HG03571 (cell line): ENCODE measurements around the gene FSIP1.

Experiments
- ATAC-seq: cut with Tn5 transposase; IDR thresholded peaks from one replicate; pipeline ENCODE4 v1.9.1; 2021; ENCODE audit not compliant: unreplicated experiment

FSIP1 gene

DNA sequence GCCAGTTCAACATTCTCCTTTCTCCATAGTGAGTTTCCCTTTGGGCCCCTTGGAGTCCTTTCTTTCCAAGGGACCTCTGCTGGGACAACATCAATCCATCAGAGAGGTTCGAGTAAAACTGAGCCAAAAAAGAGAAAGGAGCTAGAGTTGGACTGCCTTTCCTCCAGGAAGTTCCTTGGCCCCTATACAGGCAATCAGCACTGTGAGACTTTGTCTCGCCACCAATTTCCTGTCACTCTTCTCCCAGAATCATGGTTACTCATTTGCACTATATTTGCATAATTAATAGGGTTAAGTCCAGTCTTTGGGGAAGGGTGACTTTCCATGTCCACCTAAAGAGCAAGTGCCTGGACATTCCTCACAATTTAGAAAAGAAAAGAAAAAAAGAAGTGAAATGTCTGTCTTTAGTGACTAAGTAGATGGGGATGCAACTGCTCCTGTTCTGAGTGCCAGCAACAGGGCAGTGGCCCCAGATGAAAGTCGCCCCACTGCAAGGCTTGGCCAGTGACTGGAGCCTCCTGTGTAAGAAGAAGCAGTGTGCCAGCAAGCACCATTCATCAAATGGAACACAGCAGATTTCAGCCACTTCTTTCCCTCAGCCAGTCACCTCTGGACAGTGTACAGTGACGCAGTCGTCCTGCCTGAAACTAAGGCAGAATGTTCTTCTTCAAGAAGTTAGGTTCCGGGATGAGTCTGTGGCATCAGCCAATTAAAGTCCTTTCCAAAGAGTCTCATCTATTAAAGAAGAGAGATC is 91.6 kb downstream of the FSIP1 start:
- ATAC-seq, result no peak

GRCh38 chr15:39687965-39688364 is 94.7 kb downstream of the FSIP1 start:
- ATAC-seq, result no peak

- ATAC-seq, result no peak
Measured at GRCh38 chr15:39685999-39686613, 96.5 kb downstream of the FSIP1 start.

GRCh38 chr15:39685367-39685766 is 97.3 kb downstream of the FSIP1 start:
- ATAC-seq, result no peak

GRCh38 chr15:39684233-39684632 is 98.4 kb downstream of the FSIP1 start:
- no peak for ATAC-seq

DNA sequence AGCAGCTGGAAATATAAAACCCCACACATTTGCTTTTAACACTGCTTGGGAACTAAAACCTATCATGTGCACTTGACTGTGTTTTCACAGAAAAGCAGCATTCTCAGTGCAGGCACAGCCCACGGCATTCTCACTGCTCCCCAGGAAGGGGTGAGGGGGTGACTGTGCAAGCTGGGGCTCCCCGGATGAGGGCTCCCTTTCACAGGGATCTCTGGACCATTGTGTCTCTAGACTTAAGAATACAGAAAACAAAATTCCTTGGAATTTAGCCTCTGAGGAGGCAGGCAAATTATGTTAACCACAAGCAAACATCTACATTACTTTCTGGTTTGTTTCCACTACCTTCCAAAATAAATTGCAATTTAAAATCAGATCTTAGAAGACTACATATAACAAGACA is 100.3 kb downstream of the FSIP1 start:
- no peak for ATAC-seq

DNA sequence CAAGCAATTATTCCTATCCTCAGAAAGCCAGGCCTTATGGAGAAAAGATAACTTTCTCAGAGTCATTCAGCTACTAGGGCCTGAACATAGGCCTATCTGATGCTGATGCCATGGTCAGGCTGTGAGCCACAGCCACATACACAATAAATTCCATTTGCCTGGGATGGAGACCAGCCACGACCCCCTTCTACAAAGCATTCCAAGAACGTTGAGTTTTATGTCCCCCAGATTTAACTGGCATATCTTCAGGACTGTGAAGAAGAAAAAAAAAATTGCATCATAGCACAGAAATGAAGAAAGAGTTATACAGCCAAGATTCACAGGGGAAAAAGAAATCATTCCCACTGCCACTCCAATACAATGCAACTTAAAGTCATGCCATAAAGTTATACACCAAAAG is 101.8 kb downstream of the FSIP1 start:
- ATAC-seq, result no peak

DNA sequence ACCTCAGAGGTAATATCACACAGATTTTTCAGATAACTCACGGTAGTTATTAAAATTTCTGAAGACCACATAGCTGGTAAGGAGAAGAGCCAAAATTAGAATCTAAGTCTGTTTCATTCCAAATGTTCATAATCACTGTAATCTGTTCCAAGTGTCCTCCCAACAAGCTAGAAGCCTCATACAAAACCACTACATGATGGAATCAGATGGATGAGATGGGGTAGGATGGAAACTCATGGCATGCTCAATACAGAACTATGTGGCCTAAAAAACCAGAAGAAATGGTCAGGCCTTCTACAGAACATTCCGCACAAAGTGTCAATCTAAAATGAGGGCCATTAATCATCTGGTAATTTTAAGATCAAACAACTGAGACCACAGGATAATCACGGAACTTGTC is 110.0 kb downstream of the FSIP1 start:
- no peak for ATAC-seq

DNA sequence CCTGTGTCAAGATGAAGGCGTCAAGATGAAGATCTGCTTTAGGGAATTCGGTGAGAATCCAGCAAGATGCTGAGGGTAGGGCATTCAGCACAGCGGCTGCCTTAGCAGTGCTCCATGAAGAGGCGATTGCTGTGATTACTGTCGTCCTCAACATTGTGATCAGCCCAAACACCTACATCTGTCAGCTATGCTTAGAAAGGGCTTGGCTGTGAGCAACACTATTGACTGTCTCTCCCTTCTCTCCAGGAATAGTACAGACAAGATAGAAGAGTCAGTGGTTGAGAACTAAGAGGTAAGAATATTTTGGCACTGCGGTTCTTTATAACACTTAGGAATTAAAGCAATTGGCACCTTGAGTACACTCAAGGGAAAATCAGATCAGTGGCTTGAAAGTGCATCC is 110.5 kb downstream of the FSIP1 start:
- ATAC-seq, result no peak

- ATAC-seq, result no peak
Measured at GRCh38 chr15:39670687-39671086, 112.0 kb downstream of the FSIP1 start.

GRCh38 chr15:39669661-39670060 is 113.0 kb downstream of the FSIP1 start:
- no peak for ATAC-seq

DNA sequence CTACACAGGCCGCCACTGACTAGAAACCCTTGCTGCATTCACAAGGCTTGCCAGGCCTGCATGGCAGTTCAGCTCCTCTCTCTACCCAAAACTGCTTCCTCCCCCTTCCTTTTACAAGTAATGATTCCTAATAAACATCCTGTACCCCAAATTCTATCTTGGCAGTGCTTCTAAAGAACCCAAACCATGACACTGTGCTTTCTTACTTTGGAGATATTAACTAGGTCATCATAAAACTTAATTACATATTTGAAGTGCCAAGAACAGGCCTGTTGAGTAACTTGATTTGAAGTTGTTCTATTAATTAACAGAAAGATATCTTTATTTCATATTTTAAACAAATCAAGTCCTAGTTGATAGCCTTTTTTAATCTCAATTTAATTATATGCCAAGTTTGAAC is 113.4 kb downstream of the FSIP1 start:
- no peak for ATAC-seq

GRCh38 chr15:39668457-39668856 is 114.2 kb downstream of the FSIP1 start:
- ATAC-seq, result no peak

DNA sequence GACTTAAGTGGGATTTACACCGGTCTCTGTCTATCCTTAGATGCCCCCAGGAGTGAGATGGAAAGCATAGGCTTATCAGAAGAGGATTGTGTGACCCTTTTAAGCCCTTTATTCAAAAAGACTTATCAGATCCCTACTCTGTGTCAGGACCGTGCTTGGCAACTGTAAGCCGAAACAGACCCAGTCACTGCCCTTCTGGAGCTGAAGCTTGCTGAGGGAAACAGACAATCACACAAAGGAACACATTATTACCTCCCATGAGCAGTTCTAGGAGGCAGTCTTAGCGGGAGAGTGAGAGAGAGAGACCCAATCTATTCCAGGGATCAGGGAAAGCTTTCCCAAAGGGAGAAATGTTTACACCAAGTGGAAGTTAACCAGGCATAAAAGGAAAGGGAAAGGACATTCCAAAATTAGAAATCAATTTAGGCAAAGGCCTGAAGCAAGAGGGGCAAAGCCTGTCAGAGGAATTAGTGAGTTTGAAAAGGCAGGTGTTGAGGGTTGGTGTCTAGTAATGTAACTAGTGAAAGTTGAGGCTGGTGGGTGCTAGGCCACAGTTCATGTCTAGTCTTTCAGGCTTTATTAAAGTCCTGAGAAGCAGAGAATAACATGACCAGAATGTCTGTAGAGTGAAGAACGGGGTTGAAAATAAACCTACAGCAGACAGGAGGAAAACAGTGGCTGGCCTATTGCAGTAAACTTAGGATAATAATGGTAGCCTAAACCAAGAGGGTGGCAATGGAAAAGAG is 115.1 kb downstream of the FSIP1 start:
- no peak for ATAC-seq

- ATAC-seq, result no peak
Measured at GRCh38 chr15:39666677-39667076, 116.0 kb downstream of the FSIP1 start.

DNA sequence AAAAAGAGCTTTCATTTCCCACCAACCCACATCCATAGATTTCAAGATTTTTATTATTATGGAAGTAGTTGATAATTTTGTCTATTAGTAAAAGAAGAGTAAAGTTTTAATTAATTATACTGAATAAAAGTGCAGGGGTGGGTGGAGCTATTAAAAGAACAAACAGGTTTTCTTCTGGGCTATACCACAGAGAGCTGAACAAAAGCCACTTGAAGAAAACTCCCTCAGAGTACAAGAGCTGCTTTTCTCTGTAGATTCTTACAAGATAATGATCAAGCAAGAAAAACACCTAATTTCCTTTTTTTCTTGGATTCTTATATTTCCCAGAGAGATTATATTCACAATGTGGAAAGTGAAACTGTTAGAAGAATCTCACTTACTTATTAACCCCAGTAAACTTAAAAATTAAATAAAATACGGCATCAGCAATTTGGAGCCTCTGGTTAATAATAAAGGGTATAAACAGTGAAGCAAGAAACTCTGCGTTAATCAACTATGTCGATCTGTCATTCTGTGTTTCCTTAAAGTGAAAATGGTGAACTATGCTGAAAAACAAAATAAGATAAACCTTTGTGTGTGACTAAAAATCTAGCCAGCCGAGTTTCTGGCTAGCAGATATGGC is 116.9 kb downstream of the FSIP1 start:
- ATAC-seq, result no peak

- no peak for ATAC-seq
Measured at GRCh38 chr15:39663704-39664250, 118.9 kb downstream of the FSIP1 start.

- no peak for ATAC-seq
Measured at GRCh38 chr15:39661776-39662175, 120.9 kb downstream of the FSIP1 start.

GRCh38 chr15:39658740-39659139 is 123.9 kb downstream of the FSIP1 start:
- ATAC-seq, result no peak

DNA sequence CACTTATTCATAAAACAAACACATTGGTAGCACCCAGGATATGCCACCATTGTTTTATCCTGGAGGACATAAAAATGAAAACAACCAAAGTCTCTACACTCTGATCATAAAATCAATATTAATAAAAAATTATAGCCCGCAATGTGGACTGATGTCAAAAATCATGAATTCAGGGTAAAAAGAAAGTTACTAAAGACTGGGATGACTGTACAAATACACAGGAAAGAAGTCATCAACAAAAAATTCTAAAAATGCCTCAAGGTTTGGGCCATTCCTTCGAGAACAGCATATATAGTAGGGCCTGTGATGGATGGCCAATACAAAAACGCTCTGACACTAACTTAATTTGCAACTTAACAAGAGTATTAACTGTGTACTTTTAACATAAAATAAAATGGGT is 125.0 kb downstream of the FSIP1 start:
- no peak for ATAC-seq

GRCh38 chr15:39657181-39657580 is 125.5 kb downstream of the FSIP1 start:
- ATAC-seq, result no peak
